Activated T-helper 2 cell treated with anti-CD3 and anti-CD28 coated beads, Interferon-gamma antibody, Interleukin-2, Interleukin-4, amounts not matched to agents 10 μg/mL and 5 μg/mL and 100 μg/mL, durations not matched to agents 14 hours and 24 hours and 36 hours (primary cell): ENCODE data around the gene MYOC. TPM values are rescaled to one million over a fixed set of nuclear protein-coding genes. Genes with fewer than 3 reads are reported as not detected.
"Not testable (repeated sequence)": the region's sequence is repeated elsewhere in the genome, so short reads cannot be mapped to it uniquely, and the experiment has no call there.

Source experiments
- DNase-seq: peaks from one replicate; pipeline ENCODE4 v3.0.0; 2021; ENCODE audit warnings: low spot score
- H3K27ac Mint-ChIP-seq: one replicate; pipeline ENCODE4 v1.8.0; 2021; ENCODE audit warnings: mixed read lengths
- H3K27me3 Mint-ChIP-seq: one replicate; pipeline ENCODE4 v1.8.0; 2021; ENCODE audit warnings: low read depth, mixed read lengths
- H3K36me3 Mint-ChIP-seq: one replicate; pipeline ENCODE4 v1.8.0; 2021; ENCODE audit warnings: low read depth, mixed read lengths
- H3K4me1 Mint-ChIP-seq: one replicate; pipeline ENCODE4 v1.8.0; 2021; ENCODE audit warnings: low read depth, mixed read lengths
- H3K4me3 Mint-ChIP-seq: one replicate; pipeline ENCODE4 v1.8.0; 2021; ENCODE audit warnings: low read depth, mild to moderate bottlenecking, moderate library complexity, mixed read lengths
- H3K9me3 Mint-ChIP-seq: one replicate; pipeline ENCODE4 v1.8.0; 2021; ENCODE audit warnings: mixed read lengths
- intact Hi-C: fragments of 100-400 bp; cut with micrococcal nuclease; formaldehyde crosslinking; loops from one replicate; pipeline ENCODE4 v1.15.1; 2023
- total RNA-seq: library from RNA; stranded (reverse); gene quantifications from 2 replicates; pipeline ENCODE4 v1.2.3, GENCODE V29; 2022

Gene MYOC
- total RNA-seq, 1 donor from 2014 or later, result not detected

GRCh38 chr1:171663854-171664575 lies 11.5 kb upstream of the MYOC start:
- DNase-seq, result no peak
- H3K4me3 Mint-ChIP-seq, result no peak overlapping the region
- no peaks in the 10 kb centered on the region for H3K9me3 Mint-ChIP-seq
- H3K27me3 Mint-ChIP-seq, result peaks cover 9% of the 10 kb centered on the region
- intact Hi-C loops, result no loop called here
- H3K36me3 Mint-ChIP-seq, result no peaks in the 10 kb centered on the region
- H3K4me1 Mint-ChIP-seq, result no peaks in the 10 kb centered on the region
- H3K27ac Mint-ChIP-seq, result no peak overlapping the region

- no peaks in the 10 kb centered on the region for H3K36me3 Mint-ChIP-seq
- no peak for DNase-seq
- H3K9me3 Mint-ChIP-seq, result no peaks in the 10 kb centered on the region
- H3K27me3 Mint-ChIP-seq, result peaks cover 9% of the 10 kb centered on the region
- H3K4me3 Mint-ChIP-seq, result no peak overlapping the region
- H3K27ac Mint-ChIP-seq, result no peak overlapping the region
- H3K4me1 Mint-ChIP-seq, result no peaks in the 10 kb centered on the region
- intact Hi-C loops, result no loop called here
Measured at GRCh38 chr1:171663036-171663853, 10.8 kb upstream of the MYOC start.

- Mint-ChIP-seq H3K27me3 (peaks cover 9% of the 10 kb centered on the region), H3K4me1 (no peaks in the 10 kb centered on the region)
Measured at GRCh38 chr1:171661076-171661650, 8.7 kb upstream of the MYOC start.

GRCh38 chr1:171656206-171656605 lies 3.7 kb upstream of the MYOC start:
- H3K27me3 Mint-ChIP-seq, result peaks cover 15% of the 10 kb centered on the region
- DNase-seq, H3K36me3 Mint-ChIP-seq, H3K4me3 Mint-ChIP-seq, H3K4me1 Mint-ChIP-seq, H3K27ac Mint-ChIP-seq, H3K9me3 Mint-ChIP-seq, intact Hi-C loops: not testable (repeated sequence)

More at GRCh38 chr1:171661076-171661650, 8.7 kb upstream of the MYOC start:
- intact Hi-C loops, result no loop called here
- DNase-seq, result no peak
- no peaks in the 10 kb centered on the region for H3K9me3 Mint-ChIP-seq
- H3K36me3 Mint-ChIP-seq, result no peaks in the 10 kb centered on the region
- H3K4me3 Mint-ChIP-seq, result no peak overlapping the region
- H3K27ac Mint-ChIP-seq, result no peak overlapping the region

- H3K9me3 Mint-ChIP-seq, result no peaks in the 10 kb centered on the region
- no peaks in the 10 kb centered on the region for H3K36me3 Mint-ChIP-seq
- peaks cover 19% of the 10 kb centered on the region for H3K27me3 Mint-ChIP-seq
- H3K27ac Mint-ChIP-seq, result no peak overlapping the region
- no peak overlapping the region for H3K4me3 Mint-ChIP-seq
- intact Hi-C loops, result loop anchor here (2.0 kb wide), 2 partner anchors 87 to 329 kb away; partner anchors contain the start of gene VAMP4
- no peak for DNase-seq
- H3K4me1 Mint-ChIP-seq, result peaks cover 10% of the 10 kb centered on the region
Measured at GRCh38 chr1:171655746-171656116, 3.2 kb upstream of the MYOC start.

- no peak overlapping the region for H3K27ac Mint-ChIP-seq
- no peak overlapping the region for H3K4me3 Mint-ChIP-seq
- peaks cover 10% of the 10 kb centered on the region for H3K4me1 Mint-ChIP-seq
- no peaks in the 10 kb centered on the region for H3K9me3 Mint-ChIP-seq
- H3K27me3 Mint-ChIP-seq, result peaks cover 21% of the 10 kb centered on the region
- H3K36me3 Mint-ChIP-seq, result no peaks in the 10 kb centered on the region
- peak; percentile 60 for DNase-seq
- intact Hi-C loops, result loop anchor here (2.0 kb wide), 2 partner anchors 88 to 330 kb away; partner anchors contain the start of gene VAMP4
Measured at GRCh38 chr1:171654942-171655745, 2.7 kb upstream of the MYOC start.

- peaks cover 10% of the 10 kb centered on the region for H3K4me1 Mint-ChIP-seq
- no peaks in the 10 kb centered on the region for H3K36me3 Mint-ChIP-seq
- DNase-seq, result no peak
- no peak overlapping the region for H3K4me3 Mint-ChIP-seq
- no peak overlapping the region for H3K27ac Mint-ChIP-seq
- intact Hi-C loops, result loop anchor here (2.0 kb wide), 2 partner anchors 88 to 330 kb away; partner anchors contain the start of gene VAMP4
- H3K9me3 Mint-ChIP-seq, result no peaks in the 10 kb centered on the region
- H3K27me3 Mint-ChIP-seq, result peaks cover 21% of the 10 kb centered on the region
Measured at GRCh38 chr1:171654201-171654941, 1.9 kb upstream of the MYOC start.

GRCh38 chr1:171653796-171654195 lies 1.3 kb upstream of the MYOC start:
- no peak for DNase-seq
- no peak overlapping the region for H3K4me3 Mint-ChIP-seq
- H3K27ac Mint-ChIP-seq, result no peak overlapping the region
- intact Hi-C loops, result loop anchor here (2.0 kb wide), 2 partner anchors 89 to 331 kb away; partner anchors contain the start of gene VAMP4
- H3K36me3 Mint-ChIP-seq, result no peaks in the 10 kb centered on the region
- H3K9me3 Mint-ChIP-seq, result no peaks in the 10 kb centered on the region
- peaks cover 10% of the 10 kb centered on the region for H3K4me1 Mint-ChIP-seq
- peaks cover 21% of the 10 kb centered on the region for H3K27me3 Mint-ChIP-seq

- no peaks in the 10 kb centered on the region for H3K36me3 Mint-ChIP-seq
- peaks cover 8% of the 10 kb centered on the region for H3K4me1 Mint-ChIP-seq
- H3K9me3 Mint-ChIP-seq, result no peaks in the 10 kb centered on the region
- no peak overlapping the region for H3K4me3 Mint-ChIP-seq
- no peak overlapping the region for H3K27ac Mint-ChIP-seq
- peaks cover 11% of the 10 kb centered on the region for H3K27me3 Mint-ChIP-seq
- intact Hi-C loops, result loop anchor here (10.0 kb wide), 1 partner anchor 129 kb away; no protein-coding TSS in a partner anchor
- DNase-seq, result no peak
Measured at GRCh38 chr1:171646249-171646560, 6.3 kb downstream of the MYOC start.

- peaks cover 6% of the 10 kb centered on the region for H3K27me3 Mint-ChIP-seq
- no peak overlapping the region for H3K27ac Mint-ChIP-seq
- no peaks in the 10 kb centered on the region for H3K36me3 Mint-ChIP-seq
- intact Hi-C loops, result loop anchor here (1.0 to 10.0 kb wide), 2 partner anchors 129 to 340 kb away; no protein-coding TSS in a partner anchor
- no peaks in the 10 kb centered on the region for H3K9me3 Mint-ChIP-seq
- DNase-seq, result no peak
- H3K4me1 Mint-ChIP-seq, result peaks cover 8% of the 10 kb centered on the region
- H3K4me3 Mint-ChIP-seq, result no peak overlapping the region
Measured at GRCh38 chr1:171645553-171646248, 6.8 kb downstream of the MYOC start.

GRCh38 chr1:171644805-171645483 lies 7.5 kb downstream of the MYOC start:
- intact Hi-C loops, result loop anchor here (1.0 to 10.0 kb wide), 2 partner anchors 130 to 340 kb away; no protein-coding TSS in a partner anchor
- Mint-ChIP-seq H3K4me1 (peaks cover 8% of the 10 kb centered on the region), H3K4me3 (no peak overlapping the region), H3K36me3 (no peaks in the 10 kb centered on the region), H3K9me3 (no peaks in the 10 kb centered on the region), H3K27me3 (peaks cover 4% of the 10 kb centered on the region), H3K27ac (no peak overlapping the region)
- peak; percentile 67 for DNase-seq
